Endothelial cell of umbilical vein (primary cell): Measurements from ENCODE around the gene STRIP2. TPM values are rescaled to one million over a fixed set of nuclear protein-coding genes. Genes with fewer than 3 reads are reported as not detected.

Source experiments
- BruUV-seq: library from RNA; stranded (reverse); fragments of 400-500 nt; replicated peaks from 2 replicates; lab custom pipeline; 2021; lab: Mats Ljungman, UMichigan
- CTCF ChIA-PET: fragments of 300-600, 350-600 bp; sonication (Branson Sonifier 250); formaldehyde crosslinking; loops from one replicate; lab custom pipeline; 2021; ENCODE audit warnings: antibody characterized with exemption, inconsistent platforms; lab: Charles Lee
- POLR2A ChIA-PET: fragments of 300-600, 350-600 bp; sonication (Branson Sonifier 250); formaldehyde crosslinking; loops from one replicate; lab custom pipeline; 2021; ENCODE audit warnings: antibody characterized with exemption, inconsistent platforms; lab: Charles Lee
- DNase-seq: peaks from one replicate; pipeline ENCODE4 v3.0.0-alpha.2; 2011; ENCODE audit warnings: low read depth, low spot score
- FAIRE-seq: peaks from 2 replicates; lab custom pipeline; 2011; peaks lifted over from hg19 to GRCh38; lab: Jason Lieb, UNC
- H2AFZ ChIP-seq: 2 replicates; pipeline ENCODE4 v1.6.0; 2012; ENCODE audit warnings: low read depth, low read length, control low read depth, inconsistent platforms
- H3K27ac ChIP-seq: 2 replicates; pipeline ENCODE4 v1.5.1; 2011; ENCODE audit warnings: low read depth, mild to moderate bottlenecking, control low read depth, low read length, moderate library complexity; ENCODE audit not compliant: insufficient read depth
- H3K27me3 ChIP-seq, 2 experiments: 2 replicates each; pipeline versions ENCODE4 v1.6.0 to v1.6.1; 2011; ENCODE audit warnings: low read length in 2 of 2, mixed read lengths in 1 of 2; ENCODE audit not compliant: control insufficient read depth in 2 of 2, insufficient read depth in 2 of 2
- H3K36me3 ChIP-seq, 2 experiments: 2 replicates in 1 of 2; 3 replicates in 1 of 2; pipeline ENCODE4 v1.5.1; 2011; ENCODE audit warnings: low read length in 2 of 2, mild to moderate bottlenecking in 1 of 2, moderate library complexity in 1 of 2; ENCODE audit not compliant: control insufficient read depth in 2 of 2, insufficient read depth in 2 of 2; ENCODE audit errors: extremely low read depth in 1 of 2
- H3K4me1 ChIP-seq: 3 replicates; pipeline ENCODE4 v1.5.1; 2011; ENCODE audit warnings: mild to moderate bottlenecking, low read length; ENCODE audit not compliant: control insufficient read depth, insufficient read depth; ENCODE audit errors: extremely low read depth
- H3K4me2 ChIP-seq: 2 replicates; pipeline ENCODE4 v1.6.1; 2011; ENCODE audit warnings: low read length, control low read depth, mixed read lengths; ENCODE audit not compliant: insufficient read depth
- H3K4me3 ChIP-seq, 3 experiments: fragments of 200-600 bp in 1 of 3; sonication (generic), shearing (Covaris generic) in 1 of 3; replicated peaks in 1 of 3; 2 replicates each; pipeline ENCODE4 v1.5.1; 2011 to 2016; ENCODE audit warnings: control low read depth in 3 of 3, low read length in 3 of 3, mild to moderate bottlenecking in 2 of 3, inconsistent platforms in 1 of 3, low read depth in 1 of 3, moderate library complexity in 1 of 3; ENCODE audit not compliant: insufficient read depth in 1 of 3
- H3K79me2 ChIP-seq: 2 replicates; pipeline ENCODE4 v1.6.0; 2012; ENCODE audit warnings: low read length, inconsistent platforms; ENCODE audit not compliant: control insufficient read depth, insufficient read depth
- H3K9ac ChIP-seq: replicated peaks from 2 replicates; pipeline ENCODE3; 2011; ENCODE audit warnings: low read length, control low read depth; ENCODE audit not compliant: insufficient read depth; ENCODE audit errors: extremely low read depth
- H3K9me1 ChIP-seq: replicated peaks from 3 replicates; pipeline ENCODE4 v1.6.0; 2011; ENCODE audit warnings: mild to moderate bottlenecking, low read length; ENCODE audit not compliant: control insufficient read depth, insufficient read depth; ENCODE audit errors: extremely low read depth
- H3K9me3 ChIP-seq: replicated peaks from 2 replicates; pipeline ENCODE4 v1.5.1; 2012; ENCODE audit warnings: low read length, inconsistent platforms; ENCODE audit not compliant: control insufficient read depth, insufficient read depth
- H4K20me1 ChIP-seq: replicated peaks from 2 replicates; pipeline ENCODE3; 2011; ENCODE audit warnings: mild to moderate bottlenecking, low read length; ENCODE audit not compliant: control insufficient read depth, insufficient read depth; ENCODE audit errors: extremely low read depth
- CTCF ChIP-seq, 2 donors: IDR thresholded peaks; 1 replicate in 1 of 2; 2 replicates in 1 of 2; pipeline ENCODE4 v1.5.1; 2011; ENCODE audit warnings: low read length in 2 of 2, mild to moderate bottlenecking in 2 of 2, moderate library complexity in 2 of 2, control low read depth in 1 of 2, inconsistent platforms in 1 of 2, low read depth in 1 of 2; ENCODE audit not compliant: insufficient read depth in 1 of 2; ENCODE audit errors: extremely low read depth in 1 of 2
- EZH2 ChIP-seq: IDR thresholded peaks from 2 replicates; pipeline ENCODE4 v1.6.1; 2012; ENCODE audit warnings: borderline replicate concordance, low read depth, mild to moderate bottlenecking, moderate library complexity, low read length, inconsistent platforms; ENCODE audit not compliant: severe bottlenecking
- FOS ChIP-seq: IDR thresholded peaks from 2 replicates; pipeline ENCODE4 v1.6.1; 2011; ENCODE audit warnings: mild to moderate bottlenecking, low read length, moderate library complexity, borderline replicate concordance; ENCODE audit not compliant: insufficient read depth
- GATA2 ChIP-seq: IDR thresholded peaks from 2 replicates; pipeline ENCODE4 v1.7.0; 2011; ENCODE audit warnings: low read depth, mild to moderate bottlenecking, moderate library complexity, mixed read lengths, low read length; ENCODE audit not compliant: insufficient read length, insufficient read depth
- JUN ChIP-seq: IDR thresholded peaks from 2 replicates; pipeline ENCODE4 v1.6.1; 2011; ENCODE audit warnings: borderline replicate concordance, low read depth; ENCODE audit not compliant: insufficient read length, insufficient read depth
- MAX ChIP-seq: IDR thresholded peaks from 2 replicates; pipeline ENCODE4 v1.6.1; 2011; ENCODE audit not compliant: insufficient read depth, insufficient read length
- MYC ChIP-seq: IDR thresholded peaks from one replicate; pipeline ENCODE4 v1.6.1; 2011; ENCODE audit warnings: mild to moderate bottlenecking, low read depth, low read length
- POLR2A ChIP-seq: IDR thresholded peaks from 2 replicates; pipeline ENCODE4 v1.6.1; 2012; ENCODE audit warnings: low read depth, mild to moderate bottlenecking, control low read depth, low read length
- POLR2AphosphoS5 ChIP-seq: IDR thresholded peaks from 2 replicates; pipeline ENCODE4 v1.6.1; 2012; ENCODE audit warnings: low read depth, mild to moderate bottlenecking, control low read depth, low read length, moderate library complexity; ENCODE audit not compliant: insufficient read depth
- dilution Hi-C: fragments of 300-500 bp; cut with MboI; formaldehyde crosslinking; loops from one replicate; pipeline ENCODE4 v1.15.0; 2019; ENCODE audit warnings: low sequenced_read_pairs; ENCODE audit not compliant: extremely low pct_ligation_motif_present
- intact Hi-C: fragments of 100-400 bp; cut with micrococcal nuclease; formaldehyde crosslinking; loops from one replicate; pipeline ENCODE4 v1.10.0; 2022
- polyA plus RNA-seq, 4 experiments: library from polyadenylated mRNA; depleted of rRNA in 3 of 4; stranded (reverse) in 3 of 4; unstranded in 1 of 4; fragments of >200 nt; gene quantifications; 2 replicates each; pipeline versions ENCODE4 v1.2.1 to v1.2.3, GENCODE V29; 2011 to 2012; ENCODE audit warnings: missing spikeins in 1 of 4
- total RNA-seq: library from RNA; stranded (reverse); gene quantifications from 2 replicates; pipeline ENCODE4 v1.2.3, GENCODE V29; 2021

The STRIP2 gene
- total and polyA plus RNA-seq, 2 donors (not counting 3 experiments of a cell fraction or from before 2014, with no cell fraction given): 3.4 to 10.0 TPM

- TF ChIP-seq POLR2A (no peak), JUN (no peak), CTCF (IDR thresholded peaks at IDR 0.05; ENCODE audit: extremely low read depth in 1 of 2, insufficient read depth in 1 of 2, low read depth in 1 of 2, low read length in 2 of 2) (no peak), EZH2 (no peak), FOS (no peak), MYC (no peak), MAX (no peak), POLR2AphosphoS5 (no peak), GATA2 (no peak)
- ChIA-PET POLR2A (no interaction called here), CTCF (interaction anchor here (1.0 kb wide), 1 partner anchor 14 kb away, joined by 3 read pairs; no protein-coding TSS in a partner anchor)
- Histone ChIP-seq H3K27ac (no peak overlapping the region), H3K9me1 (no peaks in the 10 kb centered on the region), H3K27me3 (no peaks in the 10 kb centered on the region), H3K4me1 (no peaks in the 10 kb centered on the region), H3K36me3 (no peaks in the 10 kb centered on the region), H3K9me3 (no peaks in the 10 kb centered on the region), H3K9ac (no peak overlapping the region), H3K4me3 (no peak overlapping the region), H3K4me2 (no peak overlapping the region), H3K79me2 (no peaks in the 10 kb centered on the region), H4K20me1 (no peaks in the 10 kb centered on the region), H2AFZ (no peak overlapping the region)
- DNase-seq: no peak
- intact Hi-C loops (no loop called here), dilution Hi-C loops (no loop called here)
- no TSS peak for BruUV-seq
- no peak for FAIRE-seq
Measured at GRCh38 chr7:129492391-129492790, 58.2 kb downstream of the STRIP2 start.
